HL-60 (cell line): ENCODE measurements around the gene TMEM100.

Source experiments
- CTCF ChIP-seq: IDR thresholded peaks from one replicate; pipeline ENCODE4 v1.5.1; 2011; ENCODE audit warnings: low read length, control low read depth, inconsistent platforms; ENCODE audit not compliant: insufficient read depth
- POLR2AphosphoS5 ChIP-seq: IDR thresholded peaks from 2 replicates; pipeline ENCODE4 v1.6.1; 2012; ENCODE audit warnings: low read depth
- REST ChIP-seq: IDR thresholded peaks from 2 replicates; pipeline ENCODE4 v1.6.1; 2012; ENCODE audit warnings: low read depth; ENCODE audit not compliant: insufficient replicate concordance
- SPI1 ChIP-seq: IDR thresholded peaks from 2 replicates; pipeline ENCODE4 v1.6.1; 2012; ENCODE audit warnings: low read depth, mild to moderate bottlenecking, borderline replicate concordance

GRCh38 chr17:55749985-55750384 is 27.3 kb upstream of the TMEM100 start:
- TF ChIP-seq CTCF (no peak), REST (no peak), SPI1 (no peak), POLR2AphosphoS5 (no peak)
